Urinary bladder (tissue), 4 donors: ENCODE results near the gene HOXD8. TPM values are rescaled to one million over a fixed set of nuclear protein-coding genes. Genes with fewer than 3 reads are reported as not detected.

Source experiments
- DNase-seq: peaks from one replicate; pipeline ENCODE4 v3.0.0-alpha.2; 2015; ENCODE audit errors: extremely low spot score
- H3K27ac ChIP-seq: one replicate; pipeline ENCODE4 v1.5.1; 2013; ENCODE audit warnings: low read depth, mild to moderate bottlenecking, moderate library complexity
- H3K36me3 ChIP-seq: one replicate; pipeline ENCODE4 v1.6.1; 2013; ENCODE audit warnings: mild to moderate bottlenecking, moderate library complexity; ENCODE audit not compliant: insufficient read depth
- H3K4me1 ChIP-seq: one replicate; pipeline ENCODE4 v1.6.1; 2013; ENCODE audit warnings: mild to moderate bottlenecking, moderate library complexity; ENCODE audit not compliant: insufficient read depth
- H3K4me3 ChIP-seq: one replicate; pipeline ENCODE4 v1.5.1; 2013; ENCODE audit warnings: low read depth, low read length
- WGBS: extraction: QIAGEN DNeasy Blood & Tissue Kit; methylation state at CpG from one replicate; pipeline ENCODE4 v1.1.7; 2013; 5-methylcytosine and 5-hydroxymethylcytosine counted together
- polyA plus RNA-seq: library from polyadenylated mRNA; stranded (reverse); fragments of 200-250 nt; gene quantifications from one replicate; pipeline ENCODE4 v1.2.3, GENCODE V29; 2013
- total RNA-seq: library from RNA; depleted of rRNA; stranded (reverse); fragments of >200 nt; gene quantifications from one replicate; pipeline ENCODE4 v1.2.3, GENCODE V29; 2014
- donor health status: healthy with polysubstance abuse.
- donor health status: healthy.

HOXD8 gene
- total and polyA plus RNA-seq, 2 donors = 7.0 to 12.3 TPM

DNA sequence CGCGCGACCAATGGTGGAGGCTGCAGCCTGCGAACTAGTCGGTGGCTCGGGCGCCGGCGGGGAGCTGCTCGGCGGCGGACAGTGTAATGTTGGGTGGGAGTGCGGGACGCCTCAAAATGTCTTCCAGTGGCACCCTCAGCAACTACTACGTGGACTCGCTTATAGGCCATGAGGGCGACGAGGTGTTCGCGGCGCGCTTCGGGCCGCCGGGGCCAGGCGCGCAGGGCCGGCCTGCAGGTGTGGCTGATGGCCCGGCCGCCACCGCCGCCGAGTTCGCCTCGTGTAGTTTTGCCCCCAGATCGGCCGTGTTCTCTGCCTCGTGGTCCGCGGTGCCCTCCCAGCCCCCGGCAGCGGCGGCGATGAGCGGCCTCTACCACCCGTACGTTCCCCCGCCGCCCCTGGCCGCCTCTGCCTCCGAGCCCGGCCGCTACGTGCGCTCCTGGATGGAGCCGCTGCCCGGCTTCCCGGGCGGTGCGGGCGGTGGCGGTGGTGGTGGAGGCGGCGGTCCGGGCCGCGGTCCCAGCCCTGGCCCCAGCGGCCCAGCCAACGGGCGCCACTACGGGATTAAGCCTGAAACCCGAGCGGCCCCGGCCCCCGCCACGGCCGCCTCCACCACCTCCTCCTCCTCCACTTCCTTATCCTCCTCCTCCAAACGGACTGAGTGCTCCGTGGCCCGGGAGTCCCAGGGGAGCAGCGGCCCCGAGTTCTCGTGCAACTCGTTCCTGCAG, 6.7 kb upstream of the HOXD8 start, which contains the start of gene HOXD9:
HOXD9 (plus strand) TSS at position 37 of the 728 bp plus-strand sequence; CDS start at position 87, 50 bp downstream.
- Histone ChIP-seq H3K4me3 (peak within 1 kb of the TSS; percentile 46), H3K4me1 (no peaks in the 10 kb centered on the region), H3K36me3 (no peaks in the 10 kb centered on the region), H3K27ac (peak within 1 kb of the TSS; percentile 53)
- DNase-seq = no peak
- 29% methylated on average over 84 of the region's 84 CpGs for WGBS

DNA sequence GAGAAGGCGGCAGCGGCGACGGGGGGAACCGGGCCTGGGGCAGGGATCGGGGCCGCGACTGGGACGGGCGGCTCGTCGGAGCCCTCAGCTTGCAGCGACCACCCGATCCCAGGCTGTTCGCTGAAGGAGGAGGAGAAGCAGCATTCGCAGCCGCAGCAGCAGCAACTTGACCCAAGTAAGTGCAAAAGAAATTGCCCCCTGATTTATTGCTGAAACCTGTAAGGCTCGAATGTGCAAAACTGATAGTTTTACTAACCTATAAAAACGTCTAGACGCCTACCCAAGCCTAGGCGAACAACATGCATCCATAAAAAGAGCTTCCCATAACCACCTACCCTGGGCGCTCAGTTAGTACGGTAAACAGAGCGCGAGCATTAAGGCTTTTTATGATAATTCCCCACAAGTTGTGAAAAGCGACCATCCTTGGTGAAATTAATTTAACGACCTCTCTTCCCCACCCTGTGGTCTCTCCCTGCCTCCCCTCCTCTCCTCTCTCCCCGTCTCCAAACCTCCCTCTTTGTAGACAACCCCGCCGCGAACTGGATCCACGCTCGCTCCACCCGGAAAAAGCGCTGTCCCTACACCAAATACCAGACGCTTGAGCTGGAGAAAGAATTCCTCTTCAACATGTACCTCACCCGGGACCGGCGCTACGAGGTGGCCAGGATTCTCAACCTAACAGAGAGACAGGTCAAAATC, 5.9 kb upstream of the HOXD8 start:
- whole genome bisulfite sequencing = 63% methylated on average over 40 of the region's 40 CpGs
- Histone ChIP-seq H3K36me3 (no peaks in the 10 kb centered on the region), H3K27ac (no peak overlapping the region), H3K4me1 (no peaks in the 10 kb centered on the region), H3K4me3 (peak overlapping the region; percentile 46)
- no peak for DNase-seq

DNA sequence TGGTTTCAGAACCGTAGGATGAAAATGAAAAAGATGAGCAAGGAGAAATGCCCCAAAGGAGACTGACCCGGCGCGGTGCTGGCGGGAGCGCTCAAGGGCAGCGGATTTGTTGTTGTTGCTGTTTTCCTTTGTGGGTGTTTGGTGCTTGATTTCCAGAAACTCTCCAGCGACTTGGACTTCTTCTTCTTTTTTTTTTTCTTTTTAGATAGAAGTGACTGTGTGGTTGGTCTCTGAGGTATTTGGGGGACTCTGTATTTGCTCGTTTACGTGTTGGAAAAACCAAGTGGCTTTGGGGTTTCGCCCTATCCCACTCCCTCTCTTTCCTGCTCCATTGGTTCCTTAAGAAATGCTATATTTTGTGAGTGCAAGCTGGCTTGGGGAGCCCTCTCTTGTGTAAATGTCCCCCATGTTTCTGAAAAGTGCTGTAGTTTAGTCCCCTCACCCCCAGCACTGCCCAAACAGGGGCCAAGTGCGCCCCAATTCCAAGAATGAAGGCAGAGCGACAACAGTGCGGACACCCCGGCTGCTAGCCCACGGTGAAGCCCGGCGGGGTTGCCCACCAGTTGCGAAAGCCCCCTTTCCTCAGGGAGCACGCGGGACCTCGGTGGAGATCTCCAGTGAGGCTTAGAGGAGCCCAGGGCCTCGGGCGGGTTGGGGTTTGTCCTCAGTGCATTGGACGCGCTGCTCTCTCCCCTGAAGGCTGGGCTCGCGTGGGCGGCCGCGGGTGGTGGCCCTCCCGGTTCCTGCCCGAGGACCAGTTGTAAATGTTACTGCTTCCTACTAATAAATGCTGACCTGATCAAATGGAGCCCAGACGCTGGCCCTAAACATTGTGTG, 5.2 kb upstream of the HOXD8 start:
- H3K27ac ChIP-seq = no peak overlapping the region
- H3K4me1 ChIP-seq = no peaks in the 10 kb centered on the region
- H3K4me3 ChIP-seq = peak overlapping the region; percentile 46
- no peaks in the 10 kb centered on the region for H3K36me3 ChIP-seq
- 79% methylated on average over 34 of the region's 34 CpGs for WGBS
- DNase-seq = no peak

DNA sequence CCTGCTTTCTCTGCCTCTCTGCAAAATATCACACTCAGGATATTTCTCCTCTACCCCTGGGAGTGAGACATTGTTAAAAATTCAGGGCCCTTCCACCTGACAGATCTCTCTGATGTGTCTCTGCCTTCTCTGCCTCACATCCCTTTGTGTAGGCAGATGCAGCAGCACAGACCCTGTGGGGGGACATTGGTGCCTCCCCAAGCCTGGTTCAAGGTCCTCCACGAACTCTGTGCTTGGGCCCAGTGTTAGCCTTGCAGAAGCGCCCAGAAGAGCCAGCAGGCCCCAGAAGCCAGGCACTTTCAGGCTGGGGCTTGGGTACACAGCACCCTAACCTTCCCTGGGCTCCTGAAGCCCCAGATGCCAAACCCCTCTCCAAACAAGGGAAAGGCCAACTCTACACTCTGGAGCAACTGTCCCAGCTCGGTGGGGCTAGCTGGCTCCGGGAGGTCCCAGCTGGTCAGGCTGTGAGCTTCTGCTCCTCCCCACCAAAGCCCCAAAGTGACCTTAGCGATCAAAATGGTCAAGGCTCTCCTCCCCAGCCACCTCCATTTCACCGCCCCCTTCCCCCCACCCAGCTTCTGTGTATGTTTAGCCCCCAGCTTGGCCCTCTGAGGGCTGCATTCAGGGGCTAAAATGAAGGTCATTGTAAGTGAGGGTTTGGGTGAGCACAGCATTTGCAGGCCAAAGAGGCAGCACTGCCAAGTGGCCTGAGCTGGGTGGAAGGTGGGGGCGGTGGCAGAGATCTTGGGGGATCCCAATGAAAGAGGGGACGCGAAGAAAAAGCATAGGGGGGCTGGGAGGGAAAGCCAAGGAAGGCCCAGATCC, 4.3 kb upstream of the HOXD8 start:
- Histone ChIP-seq H3K4me3 (no peak overlapping the region), H3K27ac (no peak overlapping the region), H3K36me3 (no peaks in the 10 kb centered on the region), H3K4me1 (peaks cover 2% of the 10 kb centered on the region)
- no peak for DNase-seq
- 77% methylated on average over 9 of the region's 9 CpGs for WGBS

DNA sequence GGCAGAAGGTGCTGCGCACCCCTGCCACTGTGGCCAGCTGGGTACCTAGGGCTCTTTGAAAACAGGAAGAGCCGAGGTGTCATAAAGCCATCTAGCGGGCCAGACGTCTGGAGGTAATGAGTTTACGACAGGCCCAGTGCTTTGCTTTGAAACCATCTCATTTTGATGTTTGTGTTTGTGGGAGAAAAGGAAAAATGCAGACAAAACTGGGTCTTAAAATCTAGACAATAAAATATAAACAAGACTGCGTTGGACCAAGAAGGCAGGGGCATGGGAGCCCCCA, 3.8 kb upstream of the HOXD8 start:
- Histone ChIP-seq H3K36me3 (no peaks in the 10 kb centered on the region), H3K27ac (no peak overlapping the region), H3K4me3 (no peak overlapping the region), H3K4me1 (peaks cover 6% of the 10 kb centered on the region)
- no peak for DNase-seq
- 73% methylated on average over 6 of the region's 6 CpGs for WGBS

DNA sequence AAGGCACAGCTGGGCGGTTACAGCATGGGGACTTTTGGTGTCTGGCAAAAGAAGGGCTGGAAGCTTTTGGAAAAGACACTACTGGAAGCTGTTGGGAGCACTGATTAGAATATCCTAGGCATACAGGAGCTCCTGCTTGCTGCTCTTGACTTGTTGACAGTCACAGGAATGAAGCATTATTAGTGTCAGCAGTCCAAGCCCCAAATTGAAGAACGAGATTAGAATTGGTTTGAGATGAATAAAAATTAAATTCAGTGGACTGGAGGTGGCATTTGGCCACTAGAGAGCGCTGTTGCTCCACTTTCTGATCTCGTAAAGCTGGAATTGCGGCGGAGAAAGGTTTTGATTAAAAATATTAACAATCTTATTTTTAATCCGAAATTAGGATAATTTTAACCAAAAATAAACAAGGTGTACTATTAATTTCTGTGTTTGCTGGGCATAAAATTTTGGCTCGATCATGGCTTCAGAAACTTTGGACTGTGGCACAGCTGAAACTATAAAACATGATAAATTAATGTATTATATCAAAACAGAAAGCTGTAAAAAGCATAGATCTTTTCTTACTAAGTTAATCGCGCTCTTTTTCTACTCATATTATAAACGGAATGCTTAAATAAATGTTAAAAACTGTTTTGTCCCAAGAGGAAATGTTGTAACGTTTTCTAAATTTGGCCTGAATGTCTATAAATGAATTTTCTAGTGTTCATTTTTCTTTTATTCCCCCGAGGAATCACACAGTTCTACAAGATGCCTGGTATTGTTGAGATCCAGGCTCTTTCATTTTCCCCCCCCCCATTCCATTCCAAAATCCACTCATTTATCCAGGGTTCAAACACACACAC, 2.4 kb upstream of the HOXD8 start:
- Histone ChIP-seq H3K4me1 (peaks cover 6% of the 10 kb centered on the region), H3K27ac (no peak overlapping the region), H3K4me3 (no peak overlapping the region), H3K36me3 (no peaks in the 10 kb centered on the region)
- DNase-seq = no peak
- 8% methylated on average over 13 of the region's 13 CpGs for WGBS

DNA sequence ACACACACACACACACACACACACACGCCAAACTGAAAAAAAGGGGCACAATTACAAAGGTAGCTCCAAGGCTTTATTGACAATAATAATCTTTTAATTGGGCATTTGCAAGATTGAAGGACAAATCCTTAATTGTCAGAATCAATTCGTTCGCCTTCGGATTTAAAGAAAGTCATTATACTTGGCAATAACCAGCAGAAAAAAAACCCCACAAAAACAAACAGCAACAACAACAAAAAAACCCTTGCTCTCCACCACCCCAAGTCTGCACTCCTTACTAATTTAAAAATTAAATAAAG, 1.8 kb upstream of the HOXD8 start:
- no peak overlapping the region for H3K4me3 ChIP-seq
- peaks cover 6% of the 10 kb centered on the region for H3K4me1 ChIP-seq
- H3K27ac ChIP-seq = no peak overlapping the region
- 37% methylated on average over 4 of the region's 4 CpGs for WGBS
- no peak for DNase-seq
- no peaks in the 10 kb centered on the region for H3K36me3 ChIP-seq

DNA sequence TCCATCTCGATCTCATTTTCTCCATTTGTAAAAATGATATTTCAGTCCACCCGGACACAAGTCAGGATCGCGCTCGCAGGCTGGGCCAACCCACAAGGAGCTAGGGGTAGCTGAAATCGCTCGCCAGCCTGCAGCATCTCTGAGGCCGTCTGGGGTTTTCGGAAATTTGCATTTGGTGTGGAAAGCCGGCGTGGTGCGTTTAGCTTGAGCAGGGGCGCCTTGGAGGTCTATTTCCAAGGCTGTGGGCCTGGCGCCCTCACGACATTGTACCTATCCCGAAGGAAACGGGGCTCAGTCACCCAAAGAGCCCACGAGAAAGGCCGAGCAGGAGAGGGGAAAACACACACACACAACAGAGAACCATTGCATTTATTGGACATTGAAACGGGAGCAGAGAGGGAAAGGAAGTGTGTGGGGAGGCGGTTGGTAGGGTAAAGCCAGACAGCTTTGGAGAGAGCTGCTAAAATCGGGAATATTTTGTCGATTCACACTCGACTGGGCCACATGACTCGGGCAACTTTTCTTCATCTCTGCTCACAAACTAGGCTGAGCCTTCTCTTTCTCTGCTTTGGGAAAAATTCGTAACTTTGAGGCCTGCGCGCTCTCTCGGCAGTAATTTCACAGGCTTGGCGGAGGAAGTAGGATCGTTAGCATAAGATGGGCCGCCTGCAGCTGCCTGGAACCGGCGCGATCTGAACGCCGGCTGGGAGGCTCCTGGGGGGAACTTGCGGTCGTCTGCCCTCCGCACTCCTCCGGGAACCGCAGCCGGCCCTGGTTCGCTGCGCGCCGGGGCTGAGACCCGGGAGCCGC, 1.1 kb upstream of the HOXD8 start:
- 21% methylated on average over 49 of the region's 49 CpGs for WGBS

DNA sequence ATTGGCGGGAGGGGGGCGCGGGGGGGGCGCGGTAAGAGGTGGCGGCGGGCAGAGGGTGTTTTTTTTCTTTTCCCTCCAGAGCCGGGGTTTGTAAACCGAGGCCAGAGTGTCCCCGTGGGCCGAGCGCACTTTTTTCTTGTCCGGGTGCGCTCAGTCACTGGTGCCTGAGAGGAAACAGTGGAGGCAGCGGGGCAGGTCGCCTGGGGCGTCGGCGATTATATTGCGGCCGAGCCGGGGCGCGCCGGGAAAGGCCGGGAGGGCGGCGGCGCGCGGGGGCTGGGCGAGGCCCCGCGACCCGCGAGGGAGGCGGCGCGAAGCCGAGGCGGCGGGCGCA, 275 bp downstream of the HOXD8 start:
- H3K4me1 ChIP-seq = peaks cover 6% of the 10 kb centered on the region
- H3K4me3 ChIP-seq = peak overlapping the region; percentile 59
- WGBS = under 1% methylated on average over 43 of the region's 43 CpGs
- H3K36me3 ChIP-seq = no peaks in the 10 kb centered on the region
- H3K27ac ChIP-seq = peak overlapping the region; percentile 79
- no peak for DNase-seq

More for the DNA sequence above, 1.1 kb upstream of the HOXD8 start:
- peaks cover 6% of the 10 kb centered on the region for H3K4me1 ChIP-seq
- H3K4me3 ChIP-seq = peak overlapping the region; percentile 59
- no peak for DNase-seq
- no peaks in the 10 kb centered on the region for H3K36me3 ChIP-seq
- no peak overlapping the region for H3K27ac ChIP-seq

DNA sequence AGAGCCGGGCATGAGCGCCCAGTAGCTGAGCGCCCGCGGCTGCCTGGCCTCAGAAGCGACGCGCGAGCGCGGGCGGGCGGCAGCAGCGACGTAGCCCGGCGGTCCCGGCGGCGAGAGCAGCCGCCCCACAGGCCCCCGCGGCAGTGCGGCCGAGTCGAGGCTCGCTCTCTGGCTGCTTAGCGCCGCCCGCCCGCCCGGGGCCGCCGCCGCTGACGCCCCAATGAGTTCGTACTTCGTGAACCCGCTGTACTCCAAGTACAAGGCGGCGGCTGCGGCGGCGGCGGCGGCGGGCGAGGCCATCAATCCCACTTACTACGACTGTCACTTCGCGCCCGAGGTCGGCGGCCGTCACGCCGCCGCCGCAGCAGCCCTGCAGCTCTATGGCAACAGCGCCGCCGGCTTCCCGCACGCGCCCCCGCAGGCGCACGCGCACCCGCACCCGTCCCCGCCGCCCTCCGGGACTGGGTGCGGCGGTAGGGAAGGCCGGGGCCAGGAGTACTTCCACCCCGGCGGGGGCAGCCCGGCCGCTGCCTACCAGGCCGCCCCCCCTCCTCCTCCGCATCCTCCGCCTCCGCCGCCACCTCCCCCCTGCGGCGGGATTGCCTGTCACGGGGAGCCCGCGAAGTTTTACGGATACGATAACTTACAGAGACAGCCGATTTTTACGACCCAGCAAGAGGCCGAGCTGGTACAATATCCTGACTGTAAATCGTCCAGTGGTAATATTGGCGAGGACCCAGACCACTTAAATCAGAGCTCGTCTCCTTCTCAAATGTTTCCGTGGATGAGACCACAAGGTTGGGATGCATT, 847 bp downstream of the HOXD8 start:
- Histone ChIP-seq H3K36me3 (no peaks in the 10 kb centered on the region), H3K4me3 (peak overlapping the region; percentile 59), H3K27ac (peak overlapping the region; percentile 79), H3K4me1 (peaks cover 6% of the 10 kb centered on the region)
- no peak for DNase-seq
- 1% methylated on average over 100 of the region's 100 CpGs for WGBS

DNA sequence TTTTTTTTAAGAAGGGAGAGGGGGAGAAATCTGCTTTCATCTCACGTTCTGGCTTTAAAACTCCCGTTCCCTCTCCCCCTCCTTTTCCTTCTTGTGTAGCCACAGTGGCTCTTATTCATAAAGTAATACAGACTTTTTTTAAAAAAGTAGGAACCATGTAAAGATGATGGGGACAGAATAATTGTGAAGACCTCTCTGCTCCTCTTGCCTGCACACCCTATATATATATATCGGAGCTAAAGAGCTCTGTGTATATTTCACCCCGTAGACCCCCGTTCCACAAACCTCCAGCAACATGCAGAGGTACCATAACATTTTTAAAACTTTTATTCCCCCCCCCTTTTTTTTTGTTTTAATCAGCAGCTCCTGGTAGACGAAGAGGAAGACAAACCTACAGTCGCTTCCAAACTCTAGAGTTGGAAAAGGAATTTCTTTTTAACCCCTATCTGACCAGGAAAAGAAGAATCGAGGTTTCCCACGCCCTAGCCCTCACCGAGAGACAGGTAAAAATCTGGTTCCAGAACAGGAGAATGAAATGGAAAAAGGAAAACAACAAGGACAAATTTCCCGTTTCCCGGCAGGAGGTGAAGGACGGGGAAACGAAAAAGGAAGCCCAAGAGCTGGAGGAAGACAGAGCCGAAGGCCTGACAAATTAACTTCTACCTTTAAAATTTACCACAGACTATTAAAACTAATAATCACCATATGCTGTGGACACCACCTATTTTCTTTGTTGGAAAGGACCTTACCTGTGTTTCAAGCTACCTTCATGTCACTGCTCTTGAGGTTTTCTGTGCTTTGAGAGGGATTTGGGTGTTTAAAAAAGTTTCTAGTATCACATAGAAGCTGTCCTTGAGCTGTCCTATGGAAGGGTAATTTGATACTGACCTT, 1.7 kb downstream of the HOXD8 start:
- WGBS = 32% methylated on average over 15 of the region's 15 CpGs
- no peak for DNase-seq
- peak overlapping the region; percentile 45 for H3K27ac ChIP-seq
- H3K36me3 ChIP-seq = no peaks in the 10 kb centered on the region
- H3K4me1 ChIP-seq = peaks cover 6% of the 10 kb centered on the region
- peak overlapping the region; percentile 59 for H3K4me3 ChIP-seq
